Measurements from ENCODE around the gene PRR16. TPM values are rescaled to one million over a fixed set of nuclear protein-coding genes. Genes with fewer than 3 reads are reported as not detected.
"Not testable (repeated sequence)": the region's sequence is repeated elsewhere in the genome, so short reads cannot be mapped to it uniquely, and the experiment has no call there.

The PRR16 gene
- total RNA-seq, 2 donors from 2014 or later: 1.2 to 1.4 TPM

DNA sequence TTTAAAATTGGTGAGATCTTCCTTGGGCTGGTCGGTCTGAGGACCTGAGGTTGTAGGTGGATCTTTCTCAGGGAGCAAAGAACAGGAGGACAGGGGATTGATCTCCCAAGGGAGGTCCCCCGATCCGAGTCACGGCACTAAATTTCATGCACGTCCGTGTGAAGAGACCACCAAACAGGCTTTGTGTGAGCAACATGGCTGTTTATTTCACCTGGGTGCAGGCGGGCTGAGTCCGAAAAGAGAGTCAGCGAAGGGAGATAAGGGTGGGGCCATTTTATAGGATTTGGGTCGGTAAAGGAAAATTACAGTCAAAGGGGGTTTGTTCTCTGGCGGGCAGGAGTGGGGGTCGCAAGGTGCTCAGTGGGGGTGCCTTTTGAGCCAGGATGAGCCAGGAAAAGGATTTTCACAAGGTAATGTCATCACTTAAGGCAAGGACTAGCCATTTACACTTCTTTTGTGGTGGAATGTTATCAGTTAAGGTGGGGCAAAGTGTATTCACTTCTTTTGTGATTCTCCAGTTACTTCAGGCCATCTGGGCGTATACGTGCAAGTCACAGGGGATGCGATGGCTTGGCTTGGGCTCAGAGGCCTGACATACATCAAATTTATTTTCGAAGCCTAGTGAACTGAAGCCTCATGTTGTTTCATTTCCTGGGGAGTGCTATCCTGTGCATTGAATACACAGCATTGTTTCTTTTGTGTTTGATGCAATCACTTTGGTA lies 238.9 kb downstream of the PRR16 start:
- H3K4me3 ChIP-seq; H3K9me3 ChIP-seq; H3K27me3 ChIP-seq; H3K36me3 ChIP-seq; intact Hi-C loops (cut with DNase I); H3K9ac ChIP-seq (ENCODE audit: low read depth in 2 of 2, low read length in 2 of 2); DNase-seq; H3K27ac ChIP-seq; H3K4me1 ChIP-seq: not testable (repeated sequence)

DNA sequence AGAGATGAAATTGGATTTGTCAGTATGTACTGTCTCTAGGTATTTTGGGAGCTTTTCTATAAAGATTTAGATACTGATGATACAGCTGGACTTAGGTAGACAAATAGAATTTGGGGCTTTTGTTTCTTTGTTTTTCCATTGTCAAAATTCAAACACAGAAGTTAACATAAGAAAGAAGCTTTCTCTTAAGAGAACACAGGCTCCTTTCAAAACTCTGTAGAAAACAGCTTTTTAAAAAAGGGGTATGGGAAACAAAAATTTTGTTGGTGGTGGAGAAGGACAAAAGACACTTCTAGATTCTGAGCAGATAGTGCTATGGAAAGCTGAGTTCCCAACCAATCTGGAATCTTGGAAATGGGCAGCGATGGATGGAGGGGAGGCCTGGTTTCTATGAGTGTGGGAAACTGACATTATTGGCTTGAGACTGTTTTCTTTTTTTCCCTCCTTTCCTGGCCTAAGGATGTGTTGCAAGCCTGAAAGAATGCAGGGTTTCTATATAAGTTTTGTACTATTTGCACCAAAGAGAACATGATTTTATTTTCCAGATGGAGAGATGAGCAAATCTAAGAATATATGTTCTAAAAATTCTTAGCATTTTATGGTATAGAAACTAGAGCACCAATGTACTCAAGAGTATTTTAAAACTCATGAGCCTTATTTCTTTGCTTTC lies 240.0 kb downstream of the PRR16 start:
- DNase-seq: no peak

DNA sequence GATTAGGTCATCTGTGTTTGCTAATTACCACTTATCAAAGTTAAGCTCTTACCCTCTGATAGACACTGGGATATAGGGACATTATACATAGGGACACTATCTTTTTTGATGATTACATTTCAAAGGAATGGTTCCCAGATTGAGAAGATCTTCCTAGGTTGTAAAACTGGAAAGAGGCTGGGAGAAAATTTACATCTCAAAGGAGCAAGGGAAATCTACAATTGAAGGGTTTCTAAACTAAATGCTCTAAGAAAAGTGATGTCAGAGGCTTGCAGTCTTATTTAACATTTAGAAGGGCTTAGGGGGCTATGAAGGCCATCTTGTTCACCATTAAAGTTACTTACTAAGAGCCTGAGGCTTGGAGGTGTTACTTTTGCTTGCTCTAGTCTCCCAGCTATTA lies 242.8 kb downstream of the PRR16 start:
- intact Hi-C loops (cut with DNase I): no loop called here
- no peak overlapping the region for H3K4me3 ChIP-seq
- no peak overlapping the region for H3K27ac ChIP-seq
- no peaks in the 10 kb centered on the region for H3K36me3 ChIP-seq
- TF ChIP-seq, protein P1, sequence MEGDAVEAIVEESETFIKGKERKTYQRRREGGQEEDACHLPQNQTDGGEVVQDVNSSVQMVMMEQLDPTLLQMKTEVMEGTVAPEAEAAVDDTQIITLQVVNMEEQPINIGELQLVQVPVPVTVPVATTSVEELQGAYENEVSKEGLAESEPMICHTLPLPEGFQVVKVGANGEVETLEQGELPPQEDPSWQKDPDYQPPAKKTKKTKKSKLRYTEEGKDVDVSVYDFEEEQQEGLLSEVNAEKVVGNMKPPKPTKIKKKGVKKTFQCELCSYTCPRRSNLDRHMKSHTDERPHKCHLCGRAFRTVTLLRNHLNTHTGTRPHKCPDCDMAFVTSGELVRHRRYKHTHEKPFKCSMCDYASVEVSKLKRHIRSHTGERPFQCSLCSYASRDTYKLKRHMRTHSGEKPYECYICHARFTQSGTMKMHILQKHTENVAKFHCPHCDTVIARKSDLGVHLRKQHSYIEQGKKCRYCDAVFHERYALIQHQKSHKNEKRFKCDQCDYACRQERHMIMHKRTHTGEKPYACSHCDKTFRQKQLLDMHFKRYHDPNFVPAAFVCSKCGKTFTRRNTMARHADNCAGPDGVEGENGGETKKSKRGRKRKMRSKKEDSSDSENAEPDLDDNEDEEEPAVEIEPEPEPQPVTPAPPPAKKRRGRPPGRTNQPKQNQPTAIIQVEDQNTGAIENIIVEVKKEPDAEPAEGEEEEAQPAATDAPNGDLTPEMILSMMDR (IDR thresholded peaks at IDR 0.05): no peak
- no peak for DNase-seq
- H3K9me3 ChIP-seq: no peaks in the 10 kb centered on the region
- no peaks in the 10 kb centered on the region for H3K27me3 ChIP-seq
- no peak overlapping the region for H3K9ac ChIP-seq (ENCODE audit: low read depth in 2 of 2, low read length in 2 of 2)
- H3K4me1 ChIP-seq: no peaks in the 10 kb centered on the region

More for the DNA sequence above, 240.0 kb downstream of the PRR16 start:
- intact Hi-C loops (cut with DNase I): no loop called here
- Histone ChIP-seq H3K27ac (no peak overlapping the region), H3K4me1 (no peaks in the 10 kb centered on the region), H3K9ac (ENCODE audit: low read depth in 2 of 2, low read length in 2 of 2) (no peak overlapping the region), H3K27me3 (no peaks in the 10 kb centered on the region), H3K9me3 (no peaks in the 10 kb centered on the region), H3K4me3 (no peak overlapping the region), H3K36me3 (no peaks in the 10 kb centered on the region)
- TF ChIP-seq, protein P1 (IDR thresholded peaks at IDR 0.05): no peak

DNA sequence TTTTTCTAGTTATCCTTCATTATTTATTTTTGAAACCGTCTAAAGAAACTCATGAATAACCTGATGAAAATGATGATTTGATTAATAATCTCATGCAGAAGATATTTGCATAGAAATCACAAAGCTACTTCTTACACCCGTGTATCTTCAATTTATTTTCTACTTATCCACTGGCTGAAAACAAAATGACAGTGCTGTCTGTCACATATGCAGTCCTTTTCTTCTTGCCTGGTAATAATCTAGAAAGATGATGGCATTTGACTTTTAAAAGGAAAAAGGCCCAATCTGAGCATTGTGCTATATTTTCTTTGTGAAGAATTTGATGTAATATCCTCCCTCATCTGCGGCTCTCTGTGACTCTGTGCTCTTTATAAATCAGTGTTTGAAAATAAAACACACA lies 253.3 kb downstream of the PRR16 start:
- H3K27ac ChIP-seq: no peak overlapping the region
- no peaks in the 10 kb centered on the region for H3K4me1 ChIP-seq
- no peaks in the 10 kb centered on the region for H3K9me3 ChIP-seq
- H3K9ac ChIP-seq (ENCODE audit: low read depth in 2 of 2, low read length in 2 of 2): no peak overlapping the region
- no peak overlapping the region for H3K4me3 ChIP-seq
- no peaks in the 10 kb centered on the region for H3K36me3 ChIP-seq
- no peaks in the 10 kb centered on the region for H3K27me3 ChIP-seq
- intact Hi-C loops (cut with DNase I): no loop called here
- DNase-seq: no peak
- TF ChIP-seq, protein P1 (IDR thresholded peaks at IDR 0.05): no peak

DNA sequence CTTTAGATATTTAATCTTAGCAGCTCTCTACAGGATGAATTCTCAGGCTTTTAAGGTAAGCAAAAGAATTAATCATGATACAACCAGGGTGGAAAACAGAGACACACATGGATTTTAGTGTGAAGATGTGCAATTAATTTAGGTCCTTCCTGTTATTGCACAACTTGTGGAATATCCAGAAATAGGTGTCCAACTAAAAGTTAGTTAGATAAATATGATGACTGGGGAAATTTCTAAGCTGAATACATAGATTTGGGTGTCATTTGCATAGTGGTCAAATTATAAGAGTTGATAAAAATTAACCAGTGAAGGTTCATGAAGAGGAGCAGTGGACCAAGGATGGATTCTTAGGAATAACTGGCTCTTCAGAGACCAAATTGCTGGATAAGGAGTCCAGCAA lies 266.1 kb downstream of the PRR16 start:
- DNase-seq: no peak
- Histone ChIP-seq H3K9me3 (no peaks in the 10 kb centered on the region), H3K9ac (ENCODE audit: low read depth in 2 of 2, low read length in 2 of 2) (no peak overlapping the region), H3K27ac (no peak overlapping the region), H3K4me1 (no peaks in the 10 kb centered on the region), H3K27me3 (no peaks in the 10 kb centered on the region), H3K36me3 (no peaks in the 10 kb centered on the region), H3K4me3 (no peak overlapping the region)
- intact Hi-C loops (cut with DNase I): no loop called here
- TF ChIP-seq, protein P1 (IDR thresholded peaks at IDR 0.05): no peak

DNA sequence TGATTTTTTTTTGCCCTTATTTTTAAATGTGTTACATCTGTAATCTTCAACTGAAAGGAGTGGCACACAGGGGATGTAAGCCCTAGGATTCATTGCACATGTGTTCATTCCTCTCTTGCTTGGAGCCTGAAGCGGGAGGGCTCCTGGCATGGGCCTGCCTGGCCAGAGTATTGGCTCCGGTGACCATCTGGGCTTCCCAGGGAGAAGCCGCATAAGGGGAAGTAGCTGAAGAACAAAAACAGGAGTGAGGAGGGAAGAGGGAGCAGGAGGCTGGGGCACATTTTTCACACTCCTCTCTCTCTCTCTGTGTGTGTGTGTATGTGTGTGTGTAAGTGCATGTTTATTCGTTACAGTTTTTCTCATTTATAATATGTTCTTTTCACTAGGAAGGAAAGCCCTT lies 269.9 kb downstream of the PRR16 start:
- Histone ChIP-seq H3K9ac (ENCODE audit: low read depth in 2 of 2, low read length in 2 of 2) (no peak overlapping the region), H3K9me3 (no peaks in the 10 kb centered on the region), H3K4me3 (no peak overlapping the region), H3K36me3 (no peaks in the 10 kb centered on the region), H3K27me3 (no peaks in the 10 kb centered on the region), H3K27ac (no peak overlapping the region), H3K4me1 (no peaks in the 10 kb centered on the region)
- intact Hi-C loops (cut with DNase I): no loop called here
- no peak for DNase-seq
- TF ChIP-seq, protein P1 (IDR thresholded peaks at IDR 0.05): no peak

Data from colonic mucosa (tissue), 4 donors.